VCaP (cell line): Measurements from ENCODE around the gene SLC6A19.

Experiments
- H3K27ac ChIP-seq: fragments of 450-650 bp; 2 replicates; pipeline ENCODE4 v1.5.1; 2017
- TF ChIP-seq, protein P1 (sequence below): fragments of 450-650 bp; conservative IDR thresholded peaks from 2 replicates; pipeline ENCODE4 v1.5.1; 2017; ENCODE audit warnings: mild to moderate bottlenecking, moderate library complexity

SLC6A19 gene

GRCh38 chr5:1199340-1199648, 2.1 kb upstream of the SLC6A19 start:
- H3K27ac ChIP-seq, result no peak overlapping the region
- TF ChIP-seq, protein P1, sequence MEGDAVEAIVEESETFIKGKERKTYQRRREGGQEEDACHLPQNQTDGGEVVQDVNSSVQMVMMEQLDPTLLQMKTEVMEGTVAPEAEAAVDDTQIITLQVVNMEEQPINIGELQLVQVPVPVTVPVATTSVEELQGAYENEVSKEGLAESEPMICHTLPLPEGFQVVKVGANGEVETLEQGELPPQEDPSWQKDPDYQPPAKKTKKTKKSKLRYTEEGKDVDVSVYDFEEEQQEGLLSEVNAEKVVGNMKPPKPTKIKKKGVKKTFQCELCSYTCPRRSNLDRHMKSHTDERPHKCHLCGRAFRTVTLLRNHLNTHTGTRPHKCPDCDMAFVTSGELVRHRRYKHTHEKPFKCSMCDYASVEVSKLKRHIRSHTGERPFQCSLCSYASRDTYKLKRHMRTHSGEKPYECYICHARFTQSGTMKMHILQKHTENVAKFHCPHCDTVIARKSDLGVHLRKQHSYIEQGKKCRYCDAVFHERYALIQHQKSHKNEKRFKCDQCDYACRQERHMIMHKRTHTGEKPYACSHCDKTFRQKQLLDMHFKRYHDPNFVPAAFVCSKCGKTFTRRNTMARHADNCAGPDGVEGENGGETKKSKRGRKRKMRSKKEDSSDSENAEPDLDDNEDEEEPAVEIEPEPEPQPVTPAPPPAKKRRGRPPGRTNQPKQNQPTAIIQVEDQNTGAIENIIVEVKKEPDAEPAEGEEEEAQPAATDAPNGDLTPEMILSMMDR, result no peak

DNA sequence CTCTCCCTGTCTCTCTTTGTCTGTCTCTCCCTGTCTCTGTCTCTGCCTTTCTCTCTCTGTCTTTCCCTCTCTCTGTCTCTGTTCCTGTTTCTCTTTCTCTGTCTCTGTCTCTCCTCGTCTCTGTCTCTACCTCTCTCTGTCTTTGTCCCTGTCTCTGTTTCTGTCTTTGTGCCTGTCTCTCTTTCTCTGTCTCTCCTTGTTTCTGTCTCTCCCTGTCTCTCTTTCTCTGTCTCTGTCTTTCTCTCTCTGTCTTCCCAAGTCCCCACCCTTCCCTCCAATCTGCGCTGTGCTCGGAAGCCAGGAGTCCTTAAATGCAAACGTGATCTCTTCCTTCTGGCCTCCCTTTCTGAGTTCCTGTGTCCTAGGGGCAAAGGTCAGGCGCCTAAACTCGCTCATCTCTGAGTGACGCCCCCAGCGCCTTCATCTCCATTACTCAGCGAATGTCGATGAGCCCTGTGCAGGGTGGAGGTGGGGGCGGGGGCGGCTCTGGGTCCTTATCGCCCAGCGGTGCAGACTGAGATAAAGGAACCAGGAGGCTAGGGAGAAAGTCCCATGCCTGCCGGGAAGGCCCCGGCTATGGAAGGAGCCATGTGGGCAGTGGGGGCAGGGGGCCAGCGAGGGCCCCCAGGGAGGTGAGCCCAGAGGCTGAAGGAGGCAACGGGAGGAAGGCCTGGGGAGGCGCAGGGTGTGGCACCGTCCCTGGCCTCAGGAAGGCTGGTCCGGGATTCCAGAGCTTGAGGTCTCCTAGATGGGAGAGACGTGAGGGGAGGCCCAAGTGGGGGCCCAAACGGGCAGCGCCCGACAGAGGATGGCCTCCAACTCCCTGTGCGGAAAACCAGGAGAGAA, 1.5 kb upstream of the SLC6A19 start:
- TF ChIP-seq, protein P1, result no peak
- no peak overlapping the region for H3K27ac ChIP-seq

- H3K27ac ChIP-seq, result peak overlapping the region; percentile 26; the same call in 1 of the 2 replicates
These were observed 684 bp upstream of the SLC6A19 start for GRCh38 chr5:1200495-1201326.

DNA sequence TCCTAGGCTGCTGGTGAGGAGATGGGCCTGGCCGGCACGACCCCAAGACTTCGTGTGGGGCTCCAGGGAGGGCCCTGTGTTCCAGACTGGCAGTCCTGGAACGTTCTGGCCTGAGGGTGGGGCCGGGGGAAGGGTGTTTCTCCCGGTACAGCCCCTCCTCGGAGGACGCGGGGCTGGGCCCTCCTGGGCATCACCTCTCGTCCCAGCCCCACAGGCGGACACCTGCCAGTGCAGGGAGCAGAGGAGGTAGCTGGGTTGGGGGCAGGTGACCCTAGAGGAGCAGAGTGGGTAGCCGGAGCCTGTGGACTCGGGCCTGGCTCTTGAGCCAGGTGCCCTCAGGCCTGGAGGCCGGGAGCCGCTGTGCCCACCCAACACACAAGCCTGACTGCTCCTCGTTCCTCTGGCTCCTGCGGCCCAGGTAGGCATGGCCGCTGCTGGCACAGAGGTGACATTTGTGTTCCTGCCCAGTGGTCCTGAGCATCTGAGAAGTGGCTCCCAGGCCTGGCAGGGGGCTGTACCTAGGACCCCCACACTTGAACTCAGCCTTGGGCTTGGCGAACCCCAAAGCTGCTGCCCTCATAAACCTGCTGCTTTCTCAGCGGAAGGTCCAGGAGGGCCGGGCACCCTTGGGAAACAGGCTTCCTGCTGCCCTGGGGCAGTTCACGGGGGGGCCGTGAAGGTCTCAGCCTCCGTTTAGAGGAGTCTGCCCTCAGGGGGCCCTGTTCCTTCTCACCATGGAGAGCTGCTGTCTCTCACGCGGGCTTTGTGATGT, 817 bp downstream of the SLC6A19 start:
- H3K27ac ChIP-seq, result no peak overlapping the region
- TF ChIP-seq, protein P1, result no peak

More at GRCh38 chr5:1200495-1201326, 684 bp upstream of the SLC6A19 start:
- TF ChIP-seq, protein P1, result no peak

DNA sequence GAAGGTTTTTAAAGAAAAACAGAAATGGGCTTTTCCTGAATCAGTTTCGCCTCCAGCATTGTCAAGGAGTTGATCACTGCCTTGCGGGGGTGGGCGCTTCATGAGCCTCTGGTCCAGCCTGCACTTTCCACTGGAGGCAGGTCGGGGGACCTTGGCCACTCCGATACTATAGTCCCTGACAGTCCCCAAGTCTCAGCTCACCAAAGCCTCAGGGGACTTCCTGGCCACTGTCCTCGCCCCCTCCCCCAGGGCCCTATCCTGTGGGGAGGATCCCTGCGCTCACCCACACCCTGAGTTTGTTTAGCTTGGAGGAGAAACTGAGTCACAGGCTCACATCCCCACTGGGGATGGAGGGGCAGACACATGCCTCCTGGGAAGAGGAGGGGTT, 1.4 kb downstream of the SLC6A19 start:
- H3K27ac ChIP-seq, result no peak overlapping the region
- TF ChIP-seq, protein P1, result no peak

GRCh38 chr5:1203311-1203967, 2.0 kb downstream of the SLC6A19 start:
- H3K27ac ChIP-seq, result no peak overlapping the region
- TF ChIP-seq, protein P1, result no peak
